HepG2 (cell line): ENCODE results near the gene HSP90AA1. TPM values are rescaled to one million over a fixed set of nuclear protein-coding genes. Genes with fewer than 3 reads are reported as not detected.

Experiments
- HNF4A ChIP-seq: sonication (generic); formaldehyde crosslinking; IDR thresholded peaks from 2 replicates; pipeline ENCODE4 v1.4.0; 2020; ENCODE audit warnings: missing genetic modification reagents
- MLXIP ChIP-seq: sonication (generic); formaldehyde crosslinking; IDR thresholded peaks from 2 replicates; pipeline ENCODE4 v1.9.0; 2021; ENCODE audit warnings: missing genetic modification reagents, borderline replicate concordance
- MXD4 ChIP-seq: IDR thresholded peaks from 2 replicates; pipeline ENCODE4 v1.6.1; 2016; ENCODE audit warnings: mild to moderate bottlenecking, missing biosample characterization, missing genetic modification reagents
- MYNN ChIP-seq: sonication (generic); formaldehyde crosslinking; IDR thresholded peaks from 2 replicates; pipeline ENCODE4 v1.4.0; 2020; ENCODE audit warnings: mild to moderate bottlenecking, low read depth, missing genetic modification reagents
- SAP130 ChIP-seq: IDR thresholded peaks from 2 replicates; pipeline ENCODE4 v1.6.1; 2016; ENCODE audit warnings: low read depth
- ZBTB40 ChIP-seq, 2 experiments: fragments of 450-650 bp in 1 of 2; sonication (generic) in 1 of 2; formaldehyde crosslinking in 1 of 2; IDR thresholded peaks; 2 replicates each; pipeline versions ENCODE4 v1.6.1 to v1.8.0; 2016 to 2022; ENCODE audit warnings: antibody characterized with exemption in 1 of 2, mild to moderate bottlenecking in 1 of 2, missing genetic modification reagents in 1 of 2
- ZC3H4 ChIP-seq: sonication (generic); formaldehyde crosslinking; IDR thresholded peaks from 2 replicates; pipeline ENCODE4 v1.4.0; 2020; ENCODE audit warnings: missing genetic modification reagents, borderline replicate concordance
- ZFP1 ChIP-seq: IDR thresholded peaks from 2 replicates; pipeline ENCODE4 v1.6.1; 2016
- ZMYM3 ChIP-seq: sonication (generic); formaldehyde crosslinking; IDR thresholded peaks from 2 replicates; pipeline ENCODE4 v1.5.1; 2020; ENCODE audit warnings: mild to moderate bottlenecking, missing genetic modification reagents
- ZNF207 ChIP-seq: fragments of 450-650 bp; IDR thresholded peaks from 2 replicates; pipeline ENCODE4 v1.6.1; 2016; ENCODE audit warnings: antibody characterized with exemption, borderline replicate concordance
- ZNF292 ChIP-seq: sonication (generic); formaldehyde crosslinking; IDR thresholded peaks from 2 replicates; pipeline ENCODE4 v1.8.1; 2022; ENCODE audit warnings: mild to moderate bottlenecking, low read depth, missing genetic modification reagents, borderline replicate concordance
- ZNF354B ChIP-seq: sonication (generic); formaldehyde crosslinking; IDR thresholded peaks from 2 replicates; pipeline ENCODE4 v1.8.0; 2022; ENCODE audit warnings: mild to moderate bottlenecking, missing genetic modification reagents
- ZNF703 ChIP-seq: sonication (generic); formaldehyde crosslinking; IDR thresholded peaks from 2 replicates; pipeline ENCODE4 v1.5.1; 2020; ENCODE audit warnings: missing genetic modification reagents, mild to moderate bottlenecking, moderate library complexity, borderline replicate concordance
- ZNF800 ChIP-seq: sonication (generic); formaldehyde crosslinking; IDR thresholded peaks from 2 replicates; pipeline ENCODE4 v1.4.0; 2020; ENCODE audit warnings: missing genetic modification reagents
- ZSCAN12 ChIP-seq: sonication (generic); formaldehyde crosslinking; IDR thresholded peaks from 2 replicates; pipeline ENCODE4 v1.9.0; 2021; ENCODE audit warnings: mild to moderate bottlenecking, missing genetic modification reagents
- polyA plus RNA-seq, 8 experiments: library from polyadenylated mRNA; depleted of rRNA in 3 of 8; stranded (reverse) in 7 of 8; unstranded in 1 of 8; fragments of >200 nt; fragmentation: Illumina TruSeq in 4 of 8; extraction: Trizol in 4 of 8; gene quantifications; 2 replicates each; pipeline versions ENCODE4 v1.2.1 to v1.2.3, GENCODE V29; 2011 to 2016; ENCODE audit warnings: low read depth in 4 of 8, missing spikeins in 1 of 8, mixed read lengths in 1 of 8; ENCODE audit not compliant: insufficient read depth in 1 of 8
- total RNA-seq, 5 experiments: library from RNA; depleted of rRNA; stranded (reverse); fragments of >200 nt; fragmentation: Illumina TruSeq; extraction: Trizol; gene quantifications; 2 replicates each; pipeline ENCODE4 v1.2.3, GENCODE V29; 2016; ENCODE audit warnings: low read depth in 1 of 5

HSP90AA1 gene
- total and polyA plus RNA-seq, 2 of the 13 experiments (the other 11 are each of a cell fraction or from before 2014, with no cell fraction given), result 262 to 636 TPM

- TF ChIP-seq MYNN (CRISPR knock-in tag), result no peak
- peak; percentile 80; the same call in 1 of the 2 replicates for TF ChIP-seq ZNF800 (CRISPR knock-in tag)
- TF ChIP-seq MXD4 (CRISPR knock-in tag), result peak; percentile 64; the same call in 1 of the 2 replicates
- TF ChIP-seq SAP130 (CRISPR knock-in tag), result peak; percentile 58
- TF ChIP-seq ZNF354B (CRISPR knock-in tag), result no peak
- no peak for TF ChIP-seq HNF4A (CRISPR knock-in tag)
- TF ChIP-seq MLXIP (CRISPR knock-in tag), result no peak; the same call in 1 of the 2 replicates
- TF ChIP-seq ZNF703 (CRISPR knock-in tag), result peak; percentile 59; the same call in 1 of the 2 replicates
- TF ChIP-seq ZNF207, result no peak
- 0 out of 2 replicates have a peak, but pooled peaks have one; percentile 36 for TF ChIP-seq ZFP1
- no peak for TF ChIP-seq ZSCAN12
- no peak for TF ChIP-seq ZC3H4 (CRISPR knock-in tag)
- no peak for TF ChIP-seq ZBTB40 (IDR thresholded peaks at IDR 0.05)
- peak; percentile 24; the same call in 1 of the 2 replicates for TF ChIP-seq ZBTB40 (CRISPR knock-in tag; IDR thresholded peaks at IDR 0.05)
- TF ChIP-seq ZMYM3 (CRISPR knock-in tag), result no peak
- no peak for TF ChIP-seq ZNF292 (CRISPR knock-in tag)
Measured at GRCh38 chr14:102086972-102087761, at the start of gene HSP90AA1 (continued).
